Measurements from ENCODE around the gene ZFP64.
"Not testable (repeated sequence)": the region's sequence is repeated elsewhere in the genome, so short reads cannot be mapped to it uniquely, and the experiment has no call there.

ZFP64 gene

DNA sequence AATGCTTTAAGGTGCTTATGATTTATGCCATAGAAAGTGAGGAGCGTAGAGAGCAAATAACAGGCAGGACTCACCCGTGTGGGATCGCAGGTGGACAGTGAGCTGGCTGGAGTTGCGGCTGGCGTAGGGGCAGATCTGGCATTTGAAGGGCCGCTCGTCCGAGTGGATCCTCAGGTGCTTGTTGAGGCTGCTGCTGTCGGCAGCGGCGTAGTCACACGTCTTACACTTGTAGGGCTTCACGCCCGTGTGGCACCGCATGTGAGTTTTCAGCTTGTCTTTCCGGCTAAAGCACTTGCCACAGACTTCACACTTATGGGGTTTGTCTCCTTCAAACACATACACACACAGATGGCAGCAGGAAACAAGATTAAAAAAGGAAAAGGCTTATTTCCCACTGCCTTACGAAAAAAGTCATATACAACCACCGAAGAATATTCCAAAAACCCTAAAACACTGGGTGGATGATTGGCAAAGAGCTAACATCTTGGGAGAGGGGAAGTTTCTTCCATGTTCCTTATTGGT lies 31.5 kb downstream of the ZFP64 start:
- DNase-seq (ENCODE audit: low read depth in 2 of 2, low spot score in 1 of 2) = no peak

DNA sequence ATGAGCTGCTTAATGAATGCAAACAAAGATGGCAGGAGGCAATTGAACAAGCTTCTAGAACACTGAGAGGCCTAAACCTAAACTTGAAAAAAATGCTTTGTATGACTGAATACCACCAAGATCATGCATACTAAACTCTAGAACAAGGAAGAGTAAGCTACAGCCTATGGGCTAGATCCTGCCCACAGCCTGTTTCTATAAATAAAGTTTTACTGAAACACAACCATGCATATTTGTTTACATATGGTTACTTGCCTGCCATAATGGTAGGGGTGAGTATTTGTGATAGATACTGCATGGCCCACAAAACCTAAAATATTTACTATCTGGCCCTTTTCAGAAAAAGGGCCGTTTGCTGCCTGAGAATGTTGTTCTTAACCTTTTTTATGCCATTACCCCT lies 37.0 kb downstream of the ZFP64 start:
- DNase-seq (ENCODE audit: low read depth in 2 of 2, low spot score in 1 of 2) = no peak

DNA sequence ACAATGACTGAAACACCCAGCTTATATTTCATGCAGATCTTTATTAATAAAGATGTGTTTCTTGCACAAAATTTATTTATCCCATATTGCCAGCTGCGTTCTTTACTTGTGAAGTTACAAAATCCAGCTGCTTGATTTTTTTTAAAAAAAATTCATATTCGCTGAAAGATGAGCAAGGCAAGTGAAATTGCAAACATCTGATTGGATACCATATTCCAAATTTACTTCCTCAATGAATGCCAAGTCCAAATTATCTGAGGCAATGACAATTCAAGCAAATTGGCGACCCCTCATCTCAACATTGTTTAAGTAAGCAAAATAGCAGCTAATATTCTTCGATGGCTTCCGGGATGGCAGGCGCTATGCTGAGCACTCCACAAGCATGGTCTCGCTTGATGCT lies 37.7 kb downstream of the ZFP64 start:
- DNase-seq (ENCODE audit: low read depth in 2 of 2, low spot score in 1 of 2) = no peak

DNA sequence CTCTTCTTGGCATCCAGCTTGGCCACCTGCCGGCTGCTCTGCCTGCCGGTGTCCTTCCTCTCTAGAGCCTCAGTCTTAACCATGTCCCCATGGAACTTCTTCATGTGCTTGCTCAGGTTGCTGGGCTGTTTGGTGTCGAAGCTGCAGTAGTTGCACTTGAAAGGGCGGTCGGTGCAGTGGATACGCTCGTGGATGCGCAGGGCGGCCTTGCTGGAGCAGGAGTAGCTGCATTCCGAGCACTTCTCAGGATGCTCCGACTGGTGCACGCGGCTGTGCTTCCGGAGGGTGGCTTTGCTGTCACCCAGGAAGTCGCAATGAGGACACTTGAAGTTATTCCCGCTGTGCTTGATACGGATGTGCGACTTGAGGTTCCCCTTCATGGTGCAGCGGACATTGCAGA lies 38.7 kb downstream of the ZFP64 start:
- no peak for DNase-seq (ENCODE audit: low read depth in 2 of 2, low spot score in 1 of 2)

DNA sequence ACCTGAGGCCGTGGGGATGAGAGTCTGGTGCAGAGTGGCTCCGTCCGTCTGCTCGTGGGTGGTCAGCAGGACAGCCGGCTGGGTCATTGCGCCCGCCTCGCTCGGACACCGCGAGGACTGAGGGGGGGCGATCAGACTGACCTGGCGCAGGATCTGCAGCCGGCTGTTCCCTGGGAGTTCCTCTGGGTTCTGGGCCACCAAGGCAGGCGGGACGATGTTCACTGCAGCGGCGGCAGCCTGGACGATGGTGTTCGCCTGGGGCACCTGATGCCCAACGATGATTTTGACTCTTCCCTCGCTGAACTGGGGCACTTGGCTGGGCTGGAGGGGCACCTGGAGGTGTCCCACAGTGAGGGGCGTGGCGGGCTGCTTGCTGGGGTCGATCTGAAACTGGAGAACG lies 39.2 kb downstream of the ZFP64 start:
- DNase-seq (ENCODE audit: low read depth in 2 of 2, low spot score in 1 of 2) = no peak

DNA sequence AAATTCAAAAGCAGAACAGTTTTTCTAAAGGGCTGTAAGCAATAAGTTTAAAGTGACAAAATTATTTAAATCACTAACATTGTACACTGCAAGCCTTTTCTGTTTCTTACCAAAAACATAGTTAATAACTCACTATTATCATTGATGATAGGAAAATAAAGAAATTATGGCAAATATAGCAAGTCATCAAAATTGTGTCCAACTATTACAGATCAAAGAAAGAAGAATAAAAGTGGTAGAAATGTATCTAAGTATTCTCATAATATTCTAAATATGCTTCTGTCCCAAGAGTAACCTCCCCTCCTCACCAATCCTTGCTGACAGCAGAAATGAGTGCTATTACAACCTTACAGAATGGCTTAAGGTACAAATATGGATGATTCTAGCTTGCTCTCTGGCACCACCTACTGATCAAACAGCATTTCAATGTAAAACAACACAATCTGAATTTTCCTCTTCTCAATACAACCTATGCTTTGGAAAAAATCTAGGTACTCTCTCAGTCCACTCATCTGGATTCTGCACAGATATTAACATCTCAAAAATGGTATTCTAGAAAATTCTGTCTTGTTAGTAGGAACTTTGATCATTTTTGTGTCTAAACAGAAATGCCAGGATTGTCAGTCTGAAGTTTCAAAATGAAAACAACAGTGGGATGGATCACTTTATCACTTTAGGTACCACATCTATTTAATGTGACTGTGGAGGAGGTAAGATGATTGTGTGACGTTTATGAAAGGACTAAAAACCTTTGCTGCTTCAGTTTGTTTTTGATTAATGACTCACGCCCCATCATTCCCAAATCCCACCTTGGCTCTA lies 40.9 kb downstream of the ZFP64 start:
- DNase-seq (ENCODE audit: low read depth in 2 of 2, low spot score in 1 of 2) = no peak

DNA sequence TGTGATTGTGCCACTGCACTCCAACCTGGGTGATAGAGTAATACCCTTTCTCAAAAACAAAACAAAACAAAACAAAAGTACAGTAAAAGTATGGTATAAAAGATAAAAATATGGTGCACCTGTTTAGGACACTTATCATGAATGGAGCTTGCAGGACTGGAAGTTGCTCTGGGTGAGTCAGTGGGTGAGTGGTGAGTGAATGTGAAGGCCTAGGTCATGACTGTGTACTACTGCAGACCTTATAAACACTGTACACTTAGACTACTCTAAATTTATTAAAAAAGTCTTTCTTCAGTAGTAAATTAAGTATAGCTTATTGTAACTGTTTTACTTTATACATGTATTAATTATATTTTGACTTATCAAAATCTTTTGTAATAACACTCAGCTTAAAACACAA lies 46.0 kb downstream of the ZFP64 start:
- DNase-seq (ENCODE audit: low read depth in 2 of 2, low spot score in 1 of 2) = no peak

DNA sequence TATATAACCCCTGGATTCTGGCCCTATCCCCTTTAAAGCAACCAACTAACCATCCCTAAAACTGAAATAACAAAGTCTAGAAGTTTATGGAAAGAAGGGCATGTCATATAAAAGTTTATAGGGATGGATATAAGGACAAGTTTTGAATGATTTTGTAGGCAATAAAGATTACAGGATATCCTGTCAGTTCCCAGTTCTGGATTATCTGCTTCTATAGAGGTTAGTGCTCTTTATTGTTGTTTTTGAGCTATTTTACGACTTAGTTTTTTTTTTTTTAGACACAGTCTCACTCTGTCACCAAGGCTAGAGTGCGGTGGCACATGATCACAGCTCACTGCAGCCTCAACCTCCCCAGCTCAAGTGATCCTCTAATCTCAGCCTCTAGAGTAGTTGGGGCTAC lies 48.3 kb downstream of the ZFP64 start:
- DNase-seq (ENCODE audit: low read depth in 2 of 2, low spot score in 1 of 2) = no peak

DNA sequence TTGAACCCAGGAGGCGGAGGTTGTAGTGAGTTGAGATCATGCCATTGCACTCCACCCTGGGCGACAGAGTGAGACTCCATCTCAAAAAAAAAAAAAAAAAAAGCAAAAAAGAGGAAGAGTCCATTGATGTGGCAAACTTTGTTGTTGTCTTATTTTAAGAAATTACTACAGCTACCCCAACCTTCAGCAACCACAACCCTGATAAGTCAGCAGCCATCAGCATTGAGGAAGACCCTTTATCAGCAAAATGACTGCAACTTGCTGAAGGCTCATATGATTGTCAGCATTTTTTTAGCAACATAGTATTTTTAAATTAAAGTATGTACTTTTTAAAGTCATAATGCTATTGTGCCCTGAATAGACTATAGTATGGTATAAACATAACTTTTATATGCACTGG lies 48.8 kb downstream of the ZFP64 start:
- DNase-seq (ENCODE audit: low read depth in 2 of 2, low spot score in 1 of 2) = no peak

DNA sequence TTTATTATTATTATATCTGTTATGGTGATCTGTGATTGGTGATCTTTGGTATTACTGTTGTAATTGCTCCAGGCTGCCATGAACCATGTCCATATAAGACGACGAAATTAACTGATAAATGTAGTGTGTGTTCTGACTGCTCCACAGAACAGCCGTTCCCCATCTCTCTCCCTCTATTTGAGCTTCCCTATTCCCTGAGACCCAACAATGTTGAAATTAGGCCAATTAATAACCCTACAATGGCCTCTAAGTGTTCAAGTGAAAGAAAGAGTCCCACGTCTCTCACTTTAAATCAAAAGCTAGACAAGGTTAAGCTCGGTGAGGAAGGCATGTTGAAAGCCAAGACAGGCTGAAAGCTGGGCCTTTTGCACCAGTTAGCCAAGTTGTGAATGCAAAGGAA lies 51.6 kb downstream of the ZFP64 start:
- no peak for DNase-seq (ENCODE audit: low read depth in 2 of 2, low spot score in 1 of 2)

DNA sequence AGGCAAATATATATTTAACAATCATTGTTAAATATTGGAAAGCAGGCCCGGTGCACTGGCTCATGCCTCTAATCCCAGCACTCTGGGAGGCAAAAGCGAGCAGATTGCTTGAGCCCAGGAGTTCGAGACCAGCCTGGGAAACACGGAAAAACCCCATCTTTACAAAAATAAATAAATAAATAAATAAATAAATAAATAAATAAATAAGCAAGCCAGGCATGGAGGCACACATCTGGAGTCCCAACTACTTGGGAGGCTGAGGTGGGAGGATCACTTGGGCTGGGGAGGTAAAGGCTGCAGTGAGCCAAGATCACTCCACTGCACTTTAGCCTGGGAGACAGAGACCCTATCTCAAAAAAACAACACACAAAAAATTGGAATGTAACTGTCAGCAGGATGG lies 53.7 kb downstream of the ZFP64 start:
- no peak for DNase-seq (ENCODE audit: low read depth in 2 of 2, low spot score in 1 of 2)

DNA sequence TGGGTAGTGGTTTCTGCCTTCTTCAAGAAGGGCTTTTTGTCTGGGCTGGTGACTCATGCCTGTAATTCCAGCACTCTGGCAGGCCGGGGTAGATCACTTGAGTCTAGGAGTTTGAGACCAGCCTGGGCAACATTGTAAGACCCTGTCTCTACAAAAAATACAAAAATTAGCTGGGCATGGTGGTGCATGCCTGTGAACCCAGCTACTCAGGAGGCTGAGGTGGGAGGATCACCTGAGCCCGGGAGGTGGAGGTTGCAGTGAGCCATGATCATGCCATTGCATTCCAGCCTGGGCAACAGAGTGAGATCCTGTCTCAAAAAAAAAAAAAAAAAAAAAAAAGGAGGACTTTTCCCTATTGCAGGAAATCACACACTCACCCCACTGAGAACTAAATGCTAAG lies 57.9 kb downstream of the ZFP64 start:
- DNase-seq (ENCODE audit: low read depth in 2 of 2, low spot score in 1 of 2) = not testable (repeated sequence)

DNA sequence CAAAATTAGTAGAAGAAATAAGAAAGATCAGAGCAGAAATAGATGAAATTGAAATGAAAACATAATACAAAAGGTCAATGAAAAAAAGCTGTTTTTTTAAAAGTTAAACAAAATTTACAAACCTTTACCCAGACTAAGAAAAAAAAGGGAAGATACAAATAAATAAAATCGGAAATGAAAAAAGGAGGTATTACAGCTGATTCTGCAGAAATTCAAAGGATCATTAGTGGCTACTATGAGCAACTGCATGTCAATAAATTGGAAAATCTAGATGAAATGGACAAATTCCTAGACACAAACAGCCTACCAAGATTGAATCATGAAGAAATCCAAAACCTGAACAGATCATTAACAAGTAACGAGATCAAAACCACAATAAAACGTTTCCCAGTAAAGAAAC lies 59.2 kb downstream of the ZFP64 start:
- no peak for DNase-seq (ENCODE audit: low read depth in 2 of 2, low spot score in 1 of 2)

DNA sequence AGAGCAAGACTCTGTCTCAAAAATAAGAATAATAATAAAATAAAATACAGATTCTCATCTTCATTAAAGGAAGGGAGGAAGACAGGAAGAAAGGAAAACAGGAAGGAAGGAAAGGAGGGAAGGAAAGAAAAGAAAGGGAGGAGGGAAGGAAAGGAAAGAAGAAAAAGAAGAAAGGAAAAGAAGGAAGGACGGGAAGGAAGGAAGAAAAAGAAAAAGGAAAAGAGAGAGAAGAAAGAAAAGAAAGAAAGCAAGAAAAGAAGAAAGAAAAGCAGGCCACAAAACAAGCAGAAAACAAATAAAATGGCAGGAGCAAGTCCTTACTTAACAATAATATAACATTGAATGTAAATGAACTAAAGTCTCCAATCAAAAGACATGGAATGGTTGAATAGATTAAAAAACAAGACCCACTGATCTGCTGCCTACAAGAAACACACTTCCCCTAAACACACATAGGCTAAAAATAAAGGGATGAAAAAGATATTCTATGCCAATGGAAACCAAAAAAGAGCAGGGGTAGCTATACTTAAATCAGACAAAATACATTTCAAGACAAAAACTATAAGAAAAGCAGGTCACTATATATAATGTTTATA lies 60.4 kb downstream of the ZFP64 start:
- DNase-seq (ENCODE audit: low read depth in 2 of 2, low spot score in 1 of 2) = no peak

DNA sequence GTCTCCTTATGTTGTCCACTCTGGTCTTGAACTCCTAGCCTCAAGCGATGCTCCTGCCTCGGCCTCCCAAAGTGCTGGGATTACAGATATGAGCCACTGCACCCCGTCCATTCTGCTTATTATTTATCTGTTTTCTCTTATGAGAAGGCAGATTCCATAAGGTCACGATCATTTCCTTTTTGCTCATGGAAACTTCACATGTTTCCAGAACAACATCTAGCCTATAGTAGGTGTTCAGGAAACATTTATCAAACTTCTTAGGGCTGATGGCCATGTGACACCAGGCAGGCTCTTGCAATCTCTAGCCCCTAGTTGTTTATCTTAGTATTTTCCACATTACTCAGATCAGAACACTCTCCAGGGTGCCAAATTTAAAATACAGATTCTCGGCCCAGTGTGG lies 61.2 kb downstream of the ZFP64 start:
- DNase-seq (ENCODE audit: low read depth in 2 of 2, low spot score in 1 of 2) = no peak

DNA sequence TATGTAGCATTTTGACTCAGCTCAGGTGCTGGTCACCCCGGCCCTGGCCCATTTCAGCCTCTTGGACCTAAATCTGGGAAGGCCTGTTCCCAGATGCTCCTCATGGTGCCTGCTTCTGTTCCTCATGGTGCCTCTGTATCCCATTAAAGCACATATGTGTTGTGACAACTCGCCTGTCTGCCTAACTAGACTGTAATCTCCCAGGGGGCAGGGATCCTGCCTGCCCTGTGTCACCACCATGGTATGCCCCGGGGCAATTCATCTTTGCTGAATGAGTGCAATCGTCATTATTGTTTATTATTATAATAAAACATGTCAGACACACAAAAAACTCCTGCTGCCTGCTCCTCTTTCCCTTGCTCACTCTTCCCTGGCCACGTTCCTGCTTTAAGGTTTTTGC lies 62.0 kb downstream of the ZFP64 start:
- no peak for DNase-seq (ENCODE audit: low read depth in 2 of 2, low spot score in 1 of 2)

DNA sequence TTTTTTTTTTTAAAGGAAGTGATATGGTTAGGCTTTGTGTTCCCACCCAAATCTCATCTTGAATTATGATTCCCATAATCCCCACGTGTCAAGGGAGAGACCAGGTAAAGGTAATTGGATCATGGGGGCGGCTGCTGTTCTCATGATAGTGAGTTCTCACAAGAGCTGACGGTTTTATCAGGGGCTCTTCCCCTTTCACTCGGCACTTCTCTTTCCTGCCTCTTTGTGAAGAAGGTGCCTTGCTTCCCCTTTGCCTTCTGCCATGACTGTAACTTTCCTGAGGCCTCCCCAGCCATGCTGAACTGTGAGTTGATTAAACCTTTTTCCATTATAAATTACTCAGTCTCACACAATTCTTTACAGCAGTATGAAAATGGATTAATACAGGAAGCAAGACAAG lies 64.3 kb downstream of the ZFP64 start:
- no peak for DNase-seq (ENCODE audit: low read depth in 2 of 2, low spot score in 1 of 2)

DNA sequence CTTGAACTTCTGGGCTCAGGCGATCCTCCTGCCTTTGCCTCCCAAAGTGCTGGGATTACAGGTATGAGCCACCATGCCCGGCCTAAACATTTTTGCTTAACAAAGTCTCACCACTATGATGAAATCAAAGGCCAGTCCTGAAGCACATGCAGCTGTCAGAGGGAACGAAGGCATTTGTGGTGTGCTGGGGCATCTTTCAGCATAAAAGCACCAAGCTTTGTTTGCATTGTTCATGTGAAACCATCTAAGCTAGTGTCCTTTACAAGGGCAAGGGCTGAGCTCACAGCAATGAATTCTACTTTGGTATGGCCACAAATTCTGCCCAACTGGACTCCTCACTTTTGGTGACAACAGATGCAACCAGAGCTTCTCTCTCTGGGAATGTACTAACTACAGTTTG lies 66.8 kb downstream of the ZFP64 start:
- no peak for DNase-seq (ENCODE audit: low read depth in 2 of 2, low spot score in 1 of 2)

DNA sequence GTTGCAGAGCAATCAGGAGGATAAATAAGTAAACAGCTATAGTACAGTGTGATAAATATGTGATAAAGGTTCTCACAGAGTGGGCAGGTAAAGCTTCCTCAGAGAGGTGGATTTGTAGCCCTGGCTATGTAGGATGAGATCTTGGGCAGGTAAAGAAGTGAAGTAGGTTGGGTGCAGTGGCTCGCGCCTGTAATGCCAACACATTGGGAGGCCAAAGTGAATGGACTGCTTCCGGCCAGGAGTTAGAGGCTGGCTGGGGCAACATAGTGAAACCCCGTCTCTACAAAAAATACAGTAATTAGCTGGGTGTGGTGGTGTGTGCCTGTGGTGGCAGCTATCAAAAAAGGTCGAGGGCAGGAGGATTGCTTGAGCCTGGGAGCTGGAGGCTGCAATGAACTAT lies 72.9 kb downstream of the ZFP64 start:
- DNase-seq (ENCODE audit: low read depth in 2 of 2, low spot score in 1 of 2) = no peak

DNA sequence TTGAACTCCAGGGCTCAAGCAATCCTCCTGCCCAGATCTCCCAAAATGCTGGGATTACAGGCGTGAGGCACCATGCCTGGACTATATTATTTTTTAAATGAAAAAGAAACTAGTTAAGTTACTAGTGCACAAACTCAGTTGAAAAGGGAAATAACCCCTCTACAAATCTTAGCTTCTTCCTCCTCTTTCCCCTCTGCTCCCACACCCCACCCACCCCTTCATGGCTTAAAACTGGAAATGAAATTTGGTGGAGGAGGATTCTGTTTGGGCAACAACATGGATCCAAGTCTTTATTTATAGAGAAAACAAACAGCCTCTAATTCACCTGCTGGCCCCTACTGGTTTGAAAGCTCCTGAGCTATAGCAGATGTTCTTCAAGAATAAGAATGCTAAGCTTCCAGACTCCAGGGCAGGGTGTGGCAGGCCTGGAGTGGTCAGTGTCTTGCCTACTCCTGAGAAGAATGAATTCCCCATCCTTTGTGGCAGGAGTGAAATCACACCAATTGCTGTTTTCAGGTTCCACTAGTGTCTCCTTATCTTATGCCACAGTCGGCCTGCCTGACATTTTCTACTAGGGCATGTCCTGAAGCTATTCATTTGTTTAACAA lies 73.5 kb downstream of the ZFP64 start:
- DNase-seq (ENCODE audit: low read depth in 2 of 2, low spot score in 1 of 2) = no peak

DNA sequence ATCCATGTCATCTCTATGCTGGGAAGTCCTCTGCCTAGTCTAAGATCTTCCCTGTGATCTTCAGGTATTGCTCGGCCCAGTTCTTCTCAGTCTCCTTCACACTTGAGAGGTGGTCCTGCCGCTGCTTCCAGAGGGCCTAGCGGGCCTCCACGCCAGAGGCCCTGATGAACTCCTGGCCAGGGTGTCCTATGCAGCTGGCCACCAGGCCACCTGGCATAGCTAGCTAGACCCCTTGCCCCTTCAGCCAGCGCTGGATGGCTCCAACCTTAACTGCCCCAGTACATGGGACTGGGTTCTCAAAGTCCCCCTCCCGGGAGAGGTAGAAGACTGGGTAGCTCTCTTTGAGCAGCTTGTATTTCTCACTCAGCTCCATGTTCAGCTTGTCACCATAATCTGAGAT lies 81.1 kb downstream of the ZFP64 start:
- DNase-seq (ENCODE audit: low read depth in 2 of 2, low spot score in 1 of 2) = no peak
